H9 (cell line): Measurements from ENCODE around the gene LIN28B. TPM values are rescaled to one million over a fixed set of nuclear protein-coding genes. Genes with fewer than 3 reads are reported as not detected.

Source experiments
- DNase-seq: peaks from one replicate; pipeline ENCODE4 v3.0.0-alpha.2; 2017
- H2AFZ ChIP-seq: one replicate; pipeline ENCODE4 v1.6.1; 2013; ENCODE audit warnings: mild to moderate bottlenecking, low read length, control low read depth, moderate library complexity
- H2AK5ac ChIP-seq: 2 replicates; pipeline ENCODE4 v1.6.1; 2013; ENCODE audit warnings: low read length, control low read depth, mixed read lengths; ENCODE audit not compliant: insufficient read length
- H2BK120ac ChIP-seq: one replicate; pipeline ENCODE4 v1.6.1; 2013; ENCODE audit warnings: low read depth, mild to moderate bottlenecking, low read length, control low read depth, inconsistent platforms; ENCODE audit not compliant: poor library complexity, severe bottlenecking
- H2BK12ac ChIP-seq: 2 replicates; pipeline ENCODE4 v1.6.1; 2013; ENCODE audit warnings: low read length, control low read depth, mixed read lengths, low read depth; ENCODE audit not compliant: insufficient read length
- H2BK15ac ChIP-seq: 2 replicates; pipeline ENCODE4 v1.6.1; 2013; ENCODE audit warnings: low read depth, low read length, control low read depth
- H2BK20ac ChIP-seq: one replicate; pipeline ENCODE4 v1.6.1; 2013; ENCODE audit warnings: low read depth, mild to moderate bottlenecking, low read length, control low read depth, inconsistent platforms; ENCODE audit not compliant: poor library complexity, severe bottlenecking
- H2BK5ac ChIP-seq: 2 replicates; pipeline ENCODE4 v1.6.1; 2013; ENCODE audit warnings: low read length, control low read depth, mixed read lengths; ENCODE audit not compliant: insufficient read length
- H3K14ac ChIP-seq: 2 replicates; pipeline ENCODE4 v1.6.1; 2013; ENCODE audit warnings: low read length, control low read depth; ENCODE audit not compliant: insufficient read depth
- H3K18ac ChIP-seq: 2 replicates; pipeline ENCODE4 v1.6.1; 2013; ENCODE audit warnings: low read depth, mild to moderate bottlenecking, mixed read lengths, low read length, control low read depth; ENCODE audit not compliant: insufficient read length
- H3K23ac ChIP-seq: 2 replicates; pipeline ENCODE4 v1.6.1; 2013; ENCODE audit warnings: low read length, control low read depth, mixed read lengths, low read depth; ENCODE audit not compliant: insufficient read length
- H3K23me2 ChIP-seq: 2 replicates; pipeline ENCODE4 v1.6.1; 2013; ENCODE audit warnings: low read depth, mild to moderate bottlenecking, mixed read lengths, low read length, control low read depth; ENCODE audit not compliant: insufficient read length, poor library complexity, severe bottlenecking
- H3K27ac ChIP-seq: 2 replicates; pipeline ENCODE4 v1.5.1; 2013; ENCODE audit warnings: low read length, control low read depth, mixed read lengths, low read depth; ENCODE audit not compliant: insufficient read length
- H3K27me3 ChIP-seq: 2 replicates; pipeline ENCODE4 v1.6.1; 2013; ENCODE audit warnings: low read length, control low read depth, inconsistent platforms; ENCODE audit not compliant: insufficient read depth
- H3K4ac ChIP-seq: 2 replicates; pipeline ENCODE4 v1.6.1; 2013; ENCODE audit warnings: low read depth, mild to moderate bottlenecking, control low read depth, inconsistent platforms, low read length, moderate library complexity
- H3K4me1 ChIP-seq: 2 replicates; pipeline ENCODE4 v1.6.1; 2013; ENCODE audit warnings: low read length, control low read depth, inconsistent platforms; ENCODE audit not compliant: insufficient read depth
- H3K4me2 ChIP-seq: 2 replicates; pipeline ENCODE4 v1.6.1; 2013; ENCODE audit warnings: low read length, control low read depth, mixed read lengths; ENCODE audit not compliant: insufficient read length, insufficient read depth
- H3K56ac ChIP-seq: 2 replicates; pipeline ENCODE4 v1.6.1; 2013; ENCODE audit warnings: low read depth, mild to moderate bottlenecking, mixed read lengths, low read length, control low read depth; ENCODE audit not compliant: insufficient read length
- H3K79me1 ChIP-seq: 2 replicates; pipeline ENCODE4 v1.6.1; 2013; ENCODE audit warnings: low read depth, mild to moderate bottlenecking, moderate library complexity, low read length, control low read depth, inconsistent platforms; ENCODE audit not compliant: insufficient read depth, poor library complexity, severe bottlenecking
- H3K79me2 ChIP-seq: 2 replicates; pipeline ENCODE4 v1.6.1; 2013; ENCODE audit warnings: low read length, control low read depth, inconsistent platforms; ENCODE audit not compliant: insufficient read depth
- H3K9ac ChIP-seq: 2 replicates; pipeline ENCODE4 v1.6.1; 2013; ENCODE audit warnings: low read length, control low read depth, mixed read lengths; ENCODE audit not compliant: insufficient read length; ENCODE audit errors: extremely low read depth
- H3K9me3 ChIP-seq: one replicate; pipeline ENCODE4 v1.6.1; 2013; ENCODE audit warnings: low read depth, low read length, inconsistent platforms; ENCODE audit not compliant: control insufficient read depth
- H3T11ph ChIP-seq: one replicate; pipeline ENCODE4 v1.6.1; 2013; ENCODE audit warnings: mild to moderate bottlenecking, low read length, control low read depth, inconsistent platforms
- H4K20me1 ChIP-seq: one replicate; pipeline ENCODE4 v1.6.1; 2013; ENCODE audit not compliant: control insufficient read depth, insufficient read length, insufficient read depth
- H4K5ac ChIP-seq: 2 replicates; pipeline ENCODE4 v1.6.1; 2013; ENCODE audit warnings: low read depth, mild to moderate bottlenecking, mixed read lengths, low read length, control low read depth; ENCODE audit not compliant: insufficient read length
- H4K8ac ChIP-seq: replicated peaks from 2 replicates; pipeline ENCODE4 v1.6.1; 2013; ENCODE audit warnings: low read length, control low read depth, mixed read lengths, low read depth; ENCODE audit not compliant: insufficient read length
- H4K91ac ChIP-seq: 2 replicates; pipeline ENCODE4 v1.6.1; 2013; ENCODE audit warnings: low read depth, mild to moderate bottlenecking, moderate library complexity, mixed read lengths, low read length, control low read depth; ENCODE audit not compliant: insufficient read length
- H3K27ac Mint-ChIP-seq, 3 experiments: 2 replicates in 2 of 3; 3 replicates in 1 of 3; pipeline ENCODE4 v1.8.0; 2020 to 2021; ENCODE audit warnings: mixed read lengths in 3 of 3, mild to moderate bottlenecking in 1 of 3, moderate library complexity in 1 of 3
- H3K27me3 Mint-ChIP-seq: 2 replicates; pipeline ENCODE4 v1.8.0; 2021; ENCODE audit warnings: low read depth, mild to moderate bottlenecking, moderate library complexity, mixed read lengths
- H3K36me3 Mint-ChIP-seq, 3 experiments: 2 replicates in 2 of 3; 3 replicates in 1 of 3; pipeline ENCODE4 v1.8.0; 2020 to 2021; ENCODE audit warnings: low read depth in 3 of 3, mixed read lengths in 3 of 3; ENCODE audit not compliant: insufficient read depth in 1 of 3
- H3K4me1 Mint-ChIP-seq, 2 experiments: 2 replicates each; pipeline ENCODE4 v1.8.0; 2020; ENCODE audit warnings: mixed read lengths in 2 of 2
- H3K4me3 Mint-ChIP-seq, 2 experiments: 2 replicates in 1 of 2; 3 replicates in 1 of 2; pipeline ENCODE4 v1.8.0; 2020 to 2021; ENCODE audit warnings: mild to moderate bottlenecking in 2 of 2, mixed read lengths in 2 of 2, moderate library complexity in 1 of 2
- H3K9me3 Mint-ChIP-seq, 2 experiments: 2 replicates in 1 of 2; 3 replicates in 1 of 2; pipeline ENCODE4 v1.8.0; 2020; ENCODE audit warnings: mild to moderate bottlenecking in 2 of 2, mixed read lengths in 2 of 2, moderate library complexity in 1 of 2
- WGBS: extraction: QIAGEN DNeasy Blood & Tissue Kit; methylation state at CpG from one replicate; pipeline ENCODE4 v1.1.7; 2013; ENCODE audit warnings: missing lambda C conversion rate, low lambda C conversion rate, mixed read lengths; ENCODE audit not compliant: insufficient read length; ENCODE audit errors: extremely low coverage; 5-methylcytosine and 5-hydroxymethylcytosine counted together
- total RNA-seq: library from RNA; stranded (reverse); gene quantifications from 2 replicates; pipeline ENCODE4 v1.2.1, GENCODE V29; 2021
- TF ChIP-seq, protein P1 (sequence below): fragments of 200-600 bp; sonication (generic); conservative IDR thresholded peaks from 3 replicates; pipeline ENCODE4 v1.8.0; 2021; ENCODE audit warnings: antibody characterized with exemption, mild to moderate bottlenecking

Gene LIN28B
- total RNA-seq, 1 experiment from 2014 or later = 110 TPM

DNA sequence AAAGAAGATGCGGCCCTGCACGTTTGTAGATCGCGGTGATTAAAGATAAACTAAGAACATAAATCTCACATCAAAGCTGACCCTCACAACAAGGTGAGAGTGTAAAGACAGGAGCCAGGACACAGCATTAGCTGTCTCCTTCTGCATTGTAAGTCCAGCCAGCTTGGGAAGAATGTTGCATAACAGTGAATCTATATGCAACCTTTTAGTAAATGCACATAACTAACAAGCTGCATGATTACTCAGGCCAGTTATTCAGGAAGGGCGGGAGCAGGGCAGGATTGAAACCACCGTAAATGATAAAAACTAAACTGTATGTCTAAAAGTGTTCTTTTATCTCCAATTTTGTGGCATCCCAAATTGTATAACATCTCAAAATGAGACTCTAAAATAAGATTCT lies 165.8 kb downstream of the LIN28B start:
- H3K27ac ChIP-seq = no peak overlapping the region
- peaks cover 9 to 12% of the 10 kb centered on the region in 2 experiments for H3K4me1 Mint-ChIP-seq
- H2AFZ ChIP-seq = no peak overlapping the region
- H3K56ac ChIP-seq = no peak overlapping the region
- peaks cover 2% of the 10 kb centered on the region; the same call in 1 of the 2 replicates for H3K4me1 ChIP-seq
- no peak overlapping the region for H3K4ac ChIP-seq
- H2BK15ac ChIP-seq = no peak overlapping the region
- H4K8ac ChIP-seq = no peak overlapping the region
- no peak overlapping the region for H3K9ac ChIP-seq
- no peaks in the 10 kb centered on the region for H3K23me2 ChIP-seq
- no peaks in the 10 kb centered on the region for H3K27me3 ChIP-seq
- no peaks in the 10 kb centered on the region for H3K79me2 ChIP-seq
- H3K79me1 ChIP-seq = no peaks in the 10 kb centered on the region
- peaks cover 2 to 7% (median 7%) of the 10 kb centered on the region in 3 experiments for H3K36me3 Mint-ChIP-seq
- H4K20me1 ChIP-seq = no peaks in the 10 kb centered on the region
- H3K4me2 ChIP-seq = no peak overlapping the region
- no peak overlapping the region for H3K14ac ChIP-seq
- no peak overlapping the region for H3T11ph ChIP-seq
- H4K91ac ChIP-seq = no peak overlapping the region
- no peak overlapping the region for H2BK120ac ChIP-seq
- TF ChIP-seq, protein P1, sequence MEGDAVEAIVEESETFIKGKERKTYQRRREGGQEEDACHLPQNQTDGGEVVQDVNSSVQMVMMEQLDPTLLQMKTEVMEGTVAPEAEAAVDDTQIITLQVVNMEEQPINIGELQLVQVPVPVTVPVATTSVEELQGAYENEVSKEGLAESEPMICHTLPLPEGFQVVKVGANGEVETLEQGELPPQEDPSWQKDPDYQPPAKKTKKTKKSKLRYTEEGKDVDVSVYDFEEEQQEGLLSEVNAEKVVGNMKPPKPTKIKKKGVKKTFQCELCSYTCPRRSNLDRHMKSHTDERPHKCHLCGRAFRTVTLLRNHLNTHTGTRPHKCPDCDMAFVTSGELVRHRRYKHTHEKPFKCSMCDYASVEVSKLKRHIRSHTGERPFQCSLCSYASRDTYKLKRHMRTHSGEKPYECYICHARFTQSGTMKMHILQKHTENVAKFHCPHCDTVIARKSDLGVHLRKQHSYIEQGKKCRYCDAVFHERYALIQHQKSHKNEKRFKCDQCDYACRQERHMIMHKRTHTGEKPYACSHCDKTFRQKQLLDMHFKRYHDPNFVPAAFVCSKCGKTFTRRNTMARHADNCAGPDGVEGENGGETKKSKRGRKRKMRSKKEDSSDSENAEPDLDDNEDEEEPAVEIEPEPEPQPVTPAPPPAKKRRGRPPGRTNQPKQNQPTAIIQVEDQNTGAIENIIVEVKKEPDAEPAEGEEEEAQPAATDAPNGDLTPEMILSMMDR = no peak
- no peaks in the 10 kb centered on the region for H3K27me3 Mint-ChIP-seq
- H4K5ac ChIP-seq = no peak overlapping the region
- H2AK5ac ChIP-seq = no peak overlapping the region
- no peak overlapping the region for H2BK5ac ChIP-seq
- H3K4me3 Mint-ChIP-seq = no peak overlapping the region
- no peak overlapping the region for H3K18ac ChIP-seq
- no peaks in the 10 kb centered on the region; a peak in 1 of 5 replicates for H3K9me3 Mint-ChIP-seq
- no peaks in the 10 kb centered on the region for H3K9me3 ChIP-seq
- no peak for DNase-seq
- no peak overlapping the region for H3K27ac Mint-ChIP-seq
- no CpG with 5 or more reads among the region's 6 CpGs for WGBS
- no peak overlapping the region for H2BK12ac ChIP-seq
- no peak overlapping the region for H2BK20ac ChIP-seq
- no peak overlapping the region for H3K23ac ChIP-seq

Other genes with a start within 250 kb of the LIN28B start
- 17.0 and 18.0 TPM in 2 replicates for gene HACE1, start 97.2 kb upstream of the LIN28B start, total RNA-seq
- 5.7 and 6.0 TPM in 2 replicates for gene POPDC3, start 222.9 kb downstream of the LIN28B start, total RNA-seq